PC-9 (cell line): ENCODE results near the gene EIF2D. TPM values are rescaled to one million over a fixed set of nuclear protein-coding genes. Genes with fewer than 3 reads are reported as not detected.
"Not testable (repeated sequence)": the region's sequence is repeated elsewhere in the genome, so short reads cannot be mapped to it uniquely, and the experiment has no call there.

Experiments used
- BruUV-seq: library from RNA; stranded (reverse); fragments of 400-500 nt; replicated peaks from 2 replicates; lab custom pipeline; 2021; lab: Mats Ljungman, UMichigan
- CTCF ChIA-PET: fragments of 300-600 bp; sonication (Branson Sonifier 250); formaldehyde crosslinking; loops from one replicate; lab custom pipeline; 2022; ENCODE audit warnings: antibody characterized with exemption; lab: Charles Lee
- POLR2A ChIA-PET: fragments of 300-600 bp; sonication (Branson Sonifier 250); formaldehyde crosslinking; loops from one replicate; lab custom pipeline; 2022; ENCODE audit warnings: antibody characterized with exemption; ENCODE audit not compliant: unreplicated experiment; lab: Charles Lee
- DNase-seq, 2 experiments: peaks; one replicate each; pipeline versions ENCODE4 v3.0.0 to v3.0.0-alpha.2; 2015 to 2022; ENCODE audit warnings: mixed read lengths in 1 of 2
- H2AFZ ChIP-seq: fragments of 200-600 bp; sonication (generic); 2 replicates; pipeline ENCODE4 v1.8.1; 2017; ENCODE audit warnings: antibody characterized with exemption
- H3F3A ChIP-seq: fragments of 200-600 bp; sonication (generic); 2 replicates; pipeline ENCODE4 v1.8.1; 2017; ENCODE audit warnings: antibody characterized with exemption, mild to moderate bottlenecking, low read depth; ENCODE audit not compliant: insufficient read depth
- H3K27ac ChIP-seq: fragments of 200-600 bp; sonication (generic); 2 replicates; pipeline ENCODE4 v1.6.1; 2016; ENCODE audit warnings: mixed run types
- H3K27me3 ChIP-seq: fragments of 200-600 bp; sonication (generic); 2 replicates; pipeline ENCODE4 v1.6.1; 2016; ENCODE audit warnings: low read depth, mixed run types; ENCODE audit not compliant: insufficient read depth
- H3K36me3 ChIP-seq: fragments of 200-600 bp; sonication (generic); 2 replicates; pipeline ENCODE4 v1.6.1; 2016; ENCODE audit warnings: low read depth, mixed run types
- H3K4me1 ChIP-seq: fragments of 200-600 bp; sonication (generic); replicated peaks from 2 replicates; pipeline ENCODE4 v1.6.1; 2016; ENCODE audit warnings: mixed run types; ENCODE audit not compliant: insufficient read depth
- H3K4me2 ChIP-seq: fragments of 200-600 bp; sonication (generic); 2 replicates; pipeline ENCODE4 v1.6.1; 2017; ENCODE audit warnings: mixed run types
- H3K4me3 ChIP-seq: fragments of 200-600 bp; sonication (generic); 2 replicates; pipeline ENCODE4 v1.6.1; 2016; ENCODE audit warnings: mixed run types
- H3K79me2 ChIP-seq: fragments of 200-600 bp; sonication (generic); 2 replicates; pipeline ENCODE4 v1.6.1; 2017; ENCODE audit warnings: low read depth, mixed run types
- H3K9me2 ChIP-seq: fragments of 200-600 bp; sonication (generic); 2 replicates; pipeline ENCODE4 v1.8.1; 2017; ENCODE audit warnings: mild to moderate bottlenecking; ENCODE audit not compliant: insufficient read depth
- H3K9me3 ChIP-seq: fragments of 200-600 bp; sonication (generic); 2 replicates; pipeline ENCODE4 v1.8.1; 2016; ENCODE audit warnings: low read depth; ENCODE audit not compliant: insufficient read depth
- H4K20me1 ChIP-seq: fragments of 200-600 bp; sonication (generic); 2 replicates; pipeline ENCODE4 v1.8.1; 2017; ENCODE audit not compliant: insufficient read depth
- CTCF ChIP-seq: fragments of 200-600 bp; sonication (generic); conservative IDR thresholded peaks from 2 replicates; pipeline ENCODE4 v1.6.1; 2017; ENCODE audit warnings: mixed run types, antibody characterized with exemption, mild to moderate bottlenecking, moderate library complexity
- EZH2 ChIP-seq: fragments of 200-600 bp; sonication (generic); IDR thresholded peaks from 2 replicates; pipeline ENCODE4 v1.8.0; 2017; ENCODE audit warnings: antibody characterized with exemption, low read depth
- intact Hi-C: fragments of 100-400 bp; cut with micrococcal nuclease; formaldehyde crosslinking; loops from one replicate; pipeline ENCODE4 v1.10.0; 2022; ENCODE audit not compliant: unreplicated experiment
- total RNA-seq: library from RNA; stranded (reverse); gene quantifications from 2 replicates; pipeline ENCODE4 v1.2.3, GENCODE V29; 2021

Gene EIF2D
- total RNA-seq, 1 experiment from 2014 or later, result 59.0 TPM

GRCh38 chr1:206581571-206581981 is 30.7 kb downstream of the EIF2D start:
- BruUV-seq, result no TSS peak
- ChIA-PET POLR2A (no interaction called here), CTCF (no interaction called here)
- no peak for TF ChIP-seq CTCF
- no peak for TF ChIP-seq EZH2
- Histone ChIP-seq H3K9me2 (no peaks in the 10 kb centered on the region), H3K4me2 (no peak overlapping the region), H3K27ac (no peak overlapping the region), H3F3A (peaks cover 5% of the 10 kb centered on the region), H3K4me3 (no peak overlapping the region), H3K27me3 (no peaks in the 10 kb centered on the region), H2AFZ (no peak overlapping the region), H3K36me3 (no peaks in the 10 kb centered on the region), H3K9me3 (no peaks in the 10 kb centered on the region), H3K4me1 (peaks cover 17% of the 10 kb centered on the region), H3K79me2 (no peaks in the 10 kb centered on the region), H4K20me1 (no peaks in the 10 kb centered on the region)
- intact Hi-C loops, result loop anchor here (5.0 kb wide), 1 partner anchor 39 kb away; no protein-coding TSS in a partner anchor
- DNase-seq, result no peak

GRCh38 chr1:206581114-206581497 is 31.2 kb downstream of the EIF2D start:
- H3K27me3 ChIP-seq, BruUV-seq, H4K20me1 ChIP-seq, H3K4me2 ChIP-seq, H2AFZ ChIP-seq, POLR2A ChIA-PET, H3K4me3 ChIP-seq, H3K9me3 ChIP-seq, H3K36me3 ChIP-seq, H3K27ac ChIP-seq, CTCF ChIA-PET, DNase-seq, H3K9me2 ChIP-seq, H3F3A ChIP-seq, H3K79me2 ChIP-seq: not testable (repeated sequence)
- H3K4me1 ChIP-seq, result peaks cover 12% of the 10 kb centered on the region
- intact Hi-C loops, result loop anchor here (5.0 kb wide), 1 partner anchor 39 kb away; no protein-coding TSS in a partner anchor

- Histone ChIP-seq H3K4me3 (no peak overlapping the region), H3K9me2 (no peaks in the 10 kb centered on the region), H3K4me2 (no peak overlapping the region), H3K27ac (no peak overlapping the region), H3K4me1 (peaks cover 10% of the 10 kb centered on the region; the same call in 1 of the 2 replicates), H2AFZ (no peak overlapping the region), H3K27me3 (no peaks in the 10 kb centered on the region), H3K9me3 (no peaks in the 10 kb centered on the region), H3K79me2 (no peaks in the 10 kb centered on the region), H3K36me3 (no peaks in the 10 kb centered on the region), H4K20me1 (no peaks in the 10 kb centered on the region), H3F3A (no peaks in the 10 kb centered on the region)
- DNase-seq, result no peak
- CTCF ChIA-PET, result no interaction called here
- BruUV-seq, result no TSS peak
- intact Hi-C loops, result loop anchor here (5.0 kb wide), 1 partner anchor 38 kb away; no protein-coding TSS in a partner anchor
- TF ChIP-seq CTCF (no peak), EZH2 (no peak)
- POLR2A ChIA-PET, result no interaction called here
These were observed 31.7 kb downstream of the EIF2D start for GRCh38 chr1:206580438-206581113.
